NCI-H2029 treated with DMSO at 0.1 percent for 48 hours (cell line): ENCODE measurements around the gene TRPM4.
"Not testable (repeated sequence)": the region's sequence is repeated elsewhere in the genome, so short reads cannot be mapped to it uniquely, and the experiment has no call there.

ENCODE experiments used
- DNase-seq: peaks from one replicate; lab custom pipeline; 2025; lab: John Stamatoyannopoulos, UW

TRPM4 gene

GRCh38 chr19:49190781-49191180 is 33.2 kb downstream of the TRPM4 start:
- no peak for DNase-seq

- no peak for DNase-seq
These were observed 36.3 kb downstream of the TRPM4 start for GRCh38 chr19:49193822-49194394.

- DNase-seq: no peak
These were observed 36.8 kb downstream of the TRPM4 start for GRCh38 chr19:49194408-49194807.

GRCh38 chr19:49196527-49197240 is 39.1 kb downstream of the TRPM4 start:
- no peak for DNase-seq

GRCh38 chr19:49200238-49200862 is 42.8 kb downstream of the TRPM4 start:
- DNase-seq: no peak

- no peak for DNase-seq
These were observed 43.5 kb downstream of the TRPM4 start for GRCh38 chr19:49201042-49201441.

DNA sequence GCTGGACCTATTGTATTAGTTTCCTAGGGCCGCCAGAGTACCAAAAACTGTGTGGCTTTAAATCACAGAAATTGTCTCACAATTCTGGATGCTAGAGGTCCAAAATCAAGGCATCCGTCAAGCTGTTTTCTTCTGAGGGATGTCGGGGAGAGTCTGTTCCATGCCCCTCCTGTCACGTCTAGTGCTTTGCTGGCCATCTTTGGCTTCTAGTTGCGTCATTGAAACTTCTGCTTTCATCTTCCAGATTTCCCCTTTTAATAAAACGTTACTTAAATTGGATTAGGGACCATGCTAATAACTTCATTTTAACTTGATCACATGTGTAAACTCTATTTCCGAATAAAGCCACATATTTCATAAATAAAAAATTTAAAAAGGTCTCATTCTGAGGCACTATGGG is 47.5 kb downstream of the TRPM4 start:
- DNase-seq: no peak

GRCh38 chr19:49209502-49209901 is 51.9 kb downstream of the TRPM4 start:
- DNase-seq: not testable (repeated sequence)

GRCh38 chr19:49210108-49210900 is 52.7 kb downstream of the TRPM4 start:
- no peak for DNase-seq

GRCh38 chr19:49210901-49211451 is 53.4 kb downstream of the TRPM4 start:
- DNase-seq: no peak

GRCh38 chr19:49212016-49212701 is 54.6 kb downstream of the TRPM4 start:
- DNase-seq: no peak

GRCh38 chr19:49213791-49214190 is 56.2 kb downstream of the TRPM4 start:
- DNase-seq: no peak

- no peak for DNase-seq
These were observed 57.1 kb downstream of the TRPM4 start for GRCh38 chr19:49214701-49215100.

GRCh38 chr19:49216071-49216470 is 58.5 kb downstream of the TRPM4 start:
- no peak for DNase-seq

DNA sequence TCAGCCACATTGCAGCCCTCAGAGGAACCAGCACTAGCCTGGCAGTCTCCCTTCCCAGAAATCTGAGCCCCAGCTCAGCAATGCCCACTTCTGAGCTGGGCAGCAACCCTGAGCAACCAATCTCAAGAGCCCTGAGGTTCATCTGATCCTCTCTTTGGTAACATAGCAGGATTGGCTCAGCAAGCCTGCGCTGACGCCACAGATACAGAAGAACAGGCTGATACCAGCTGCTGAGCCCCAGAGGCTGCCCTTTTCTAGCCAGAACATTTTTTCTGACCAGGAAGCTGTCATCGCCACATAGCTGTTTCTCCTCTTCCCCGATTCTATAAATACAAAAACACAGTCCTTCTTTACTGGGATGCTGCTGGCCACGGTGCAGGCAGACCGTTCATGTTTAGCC is 59.8 kb downstream of the TRPM4 start:
- DNase-seq: peak; percentile 75

- DNase-seq: no peak
These were observed 64.4 kb downstream of the TRPM4 start for GRCh38 chr19:49222011-49222410.

- DNase-seq: no peak
These were observed 64.9 kb downstream of the TRPM4 start for GRCh38 chr19:49222528-49222927.

GRCh38 chr19:49223472-49223871 is 65.9 kb downstream of the TRPM4 start:
- no peak for DNase-seq

DNA sequence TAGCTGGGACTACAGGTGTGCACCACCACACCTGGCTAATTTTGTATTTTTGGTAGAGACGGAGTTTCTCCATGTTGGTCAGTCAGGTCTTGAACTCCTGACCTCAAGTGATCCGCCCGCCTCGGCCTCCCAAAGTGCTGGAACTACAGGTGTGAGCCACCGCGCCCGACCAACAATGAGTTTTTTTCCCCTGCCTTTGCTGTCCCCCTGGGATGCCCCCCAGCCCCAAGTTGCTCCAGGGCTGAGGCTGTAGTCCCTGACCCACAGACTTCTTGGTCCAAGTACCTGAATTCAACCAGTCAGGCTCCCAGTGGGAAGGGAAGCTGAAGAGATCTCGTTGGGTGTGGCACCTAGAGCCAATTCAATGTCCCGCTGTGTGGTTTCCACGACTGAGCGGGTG is 66.8 kb downstream of the TRPM4 start:
- not testable (repeated sequence) for DNase-seq

GRCh38 chr19:49224879-49225278 is 67.3 kb downstream of the TRPM4 start:
- DNase-seq: peak; percentile 24

- no peak for DNase-seq
These were observed 71.8 kb downstream of the TRPM4 start for GRCh38 chr19:49229416-49229815.

DNA sequence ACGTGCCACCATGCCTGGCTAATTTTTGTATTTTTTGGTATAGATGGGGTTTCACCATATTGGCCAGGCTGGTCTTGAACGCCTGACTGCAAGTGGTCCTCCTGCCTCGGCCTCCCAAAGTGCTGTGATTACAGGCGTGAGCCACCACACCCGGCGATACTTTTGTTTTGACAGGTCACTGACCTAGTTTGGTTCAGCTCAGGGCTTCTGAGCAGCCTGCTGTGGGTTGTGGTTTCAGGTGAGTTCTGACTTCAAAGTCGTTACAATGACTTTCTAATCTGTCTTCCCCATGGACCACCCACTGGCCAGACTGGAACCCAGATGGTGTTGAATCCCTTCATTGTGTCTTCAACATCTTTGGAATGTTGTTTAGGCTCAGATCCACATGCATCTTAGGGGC is 73.8 kb downstream of the TRPM4 start:
- DNase-seq: no peak
